ENCODE data around the gene C1orf116. TPM values are rescaled to one million over a fixed set of nuclear protein-coding genes. Genes with fewer than 3 reads are reported as not detected.

The C1orf116 gene
- total and polyA plus RNA-seq, 12 donors, result 0.07 to 1.5 (median 0.64) TPM

GRCh38 chr1:207060596-207060995 is 28.0 kb upstream of the C1orf116 start:
- ATAC-seq, result no peak
- H3K4me3 ChIP-seq, result no peak overlapping the region
- H3K9me3 ChIP-seq, result no peaks in the 10 kb centered on the region
- TF ChIP-seq CTCF (IDR thresholded peaks at IDR 0.05), result no peak
- no peak for DNase-seq
- WGBS, 2 donors, result 78 to 83% methylated on average over 3 of the region's 3 CpGs
- H3K27me3 ChIP-seq, result no peaks in the 10 kb centered on the region
- peak overlapping the region in 4 of 10 donors; percentile 17 to 93 (median 78) for H3K27ac ChIP-seq
- H3K4me1 ChIP-seq, result peaks cover 5 to 73% (median 29%) of the 10 kb centered on the region in 9 donors
- H3K36me3 ChIP-seq, result peaks cover 0 to 66% (median 13%) of the 10 kb centered on the region in 9 donors
- intact Hi-C loops (cut with DNase I), result no loop called here

- H3K36me3 ChIP-seq, result peaks cover 0 to 59% (median 13%) of the 10 kb centered on the region in 9 donors
- H3K27me3 ChIP-seq, result no peaks in the 10 kb centered on the region
- ATAC-seq, result no peak
- intact Hi-C loops (cut with DNase I), result no loop called here
- H3K4me1 ChIP-seq, result peaks cover 5 to 73% (median 30%) of the 10 kb centered on the region in 9 donors
- H3K4me3 ChIP-seq, result no peak overlapping the region
- WGBS, 2 donors, result 34 to 44% methylated on average over 4 of the region's 4 CpGs
- no peaks in the 10 kb centered on the region for H3K9me3 ChIP-seq
- DNase-seq, result no peak
- H3K27ac ChIP-seq, result peak overlapping the region in 8 of 10 donors; percentile 11 to 93 (median 54)
- no peak for TF ChIP-seq CTCF (IDR thresholded peaks at IDR 0.05)
Observed at GRCh38 chr1:207059881-207060280, 27.3 kb upstream of the C1orf116 start.

DNA sequence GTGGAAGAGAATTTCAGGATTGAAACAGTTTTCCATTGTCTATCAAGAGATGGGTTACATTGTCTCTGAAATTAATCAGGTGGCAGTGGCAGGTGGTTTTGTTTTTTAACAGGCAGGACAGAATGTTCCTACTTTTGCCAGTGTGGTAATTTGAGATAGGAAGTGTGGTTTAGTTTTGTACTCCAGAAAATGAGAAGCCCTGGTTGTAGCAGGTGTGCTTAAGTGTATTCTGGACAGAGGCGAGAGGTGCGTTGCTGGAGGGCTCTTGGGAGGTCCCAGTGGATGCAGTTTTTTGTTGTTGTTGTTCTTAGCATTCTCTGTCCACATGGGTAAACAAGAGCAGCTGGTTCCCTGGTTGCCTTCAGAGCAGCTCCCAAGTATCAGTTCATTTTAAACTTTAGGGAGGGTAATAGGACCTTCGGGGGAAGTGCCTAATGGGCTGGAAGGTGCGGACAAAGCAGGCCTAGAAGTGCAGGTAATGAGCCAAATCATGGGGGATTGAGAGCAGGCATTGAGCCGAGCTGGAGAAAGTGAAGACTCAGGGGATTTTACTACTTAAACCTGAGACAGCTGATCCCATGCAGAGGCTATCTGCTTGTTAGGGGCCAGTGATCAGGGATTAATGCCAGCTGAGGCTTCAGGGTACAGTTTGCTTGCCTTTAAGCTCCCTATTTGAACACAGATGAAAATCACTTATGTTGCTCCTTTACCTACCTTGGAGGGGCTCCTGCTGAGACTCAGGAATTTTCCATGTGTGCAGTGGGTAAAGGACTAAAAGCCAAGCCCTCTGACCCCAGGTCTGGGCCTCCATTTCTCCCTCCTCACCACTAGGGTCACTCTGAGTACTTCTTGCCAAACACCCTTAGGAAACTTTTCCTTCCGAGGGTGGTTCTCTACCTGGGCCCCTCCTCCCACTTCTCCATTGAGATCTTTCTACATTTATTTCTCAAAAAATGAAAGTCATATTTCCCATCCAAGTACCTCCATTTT is 26.6 kb upstream of the C1orf116 start:
- Histone ChIP-seq H3K4me1 (peaks cover 5 to 71% (median 27%) of the 10 kb centered on the region in 9 donors), H3K4me3 (no peak overlapping the region), H3K9me3 (no peaks in the 10 kb centered on the region), H3K27me3 (no peaks in the 10 kb centered on the region), H3K27ac (peak overlapping the region; percentile 20 to 93 (median 54)), H3K36me3 (peaks cover 0 to 52% (median 13%) of the 10 kb centered on the region in 9 donors)
- intact Hi-C loops (cut with DNase I), result no loop called here
- peak in 3 of 8 donors; percentile 12 to 63 (median 29) for ATAC-seq
- DNase-seq, result no peak
- WGBS, 2 donors, result 73 to 82% methylated on average over 6 of the region's 6 CpGs
- TF ChIP-seq CTCF (IDR thresholded peaks at IDR 0.05), result no peak

DNA sequence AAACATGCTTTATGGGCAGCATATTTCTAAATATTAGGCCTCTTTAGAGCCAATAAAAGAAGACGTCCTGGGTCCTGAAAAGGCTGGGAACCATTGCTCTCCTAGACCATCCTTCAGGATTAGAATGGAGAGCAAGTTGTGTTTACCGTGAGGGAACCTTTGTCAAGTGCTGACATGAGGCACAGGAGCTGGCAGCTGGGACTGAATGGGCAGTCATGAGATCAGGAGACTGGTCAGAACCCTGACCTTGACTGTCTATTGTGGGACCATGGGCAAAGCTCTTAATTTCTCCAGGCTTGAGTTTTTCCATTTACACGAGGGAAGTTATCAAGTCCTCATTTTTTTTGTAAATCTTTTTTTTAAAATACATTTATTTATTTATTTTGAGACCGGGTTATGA is 25.7 kb upstream of the C1orf116 start:
- H3K4me1 ChIP-seq, result peaks cover 5 to 70% (median 24%) of the 10 kb centered on the region in 9 donors
- no peaks in the 10 kb centered on the region for H3K27me3 ChIP-seq
- no peak for TF ChIP-seq CTCF (IDR thresholded peaks at IDR 0.05)
- peak overlapping the region; percentile 24 to 93 (median 56) for H3K27ac ChIP-seq
- intact Hi-C loops (cut with DNase I), result no loop called here
- H3K36me3 ChIP-seq, result peaks cover 0 to 45% (median 13%) of the 10 kb centered on the region in 9 donors
- 61 to 76% methylated on average over 4 of the region's 4 CpGs for WGBS, 2 donors
- DNase-seq (peak in 1 of 2 donors; percentile 37), ATAC-seq (peak in 5 of 8 donors; percentile 36 to 64 (median 54))
- no peak overlapping the region for H3K4me3 ChIP-seq
- no peaks in the 10 kb centered on the region for H3K9me3 ChIP-seq
